Measurements from ENCODE around the gene SETD1A.
A peak's percentile ranks its signal among the peaks of the same experiment; 100 is the strongest.

The SETD1A gene

DNA sequence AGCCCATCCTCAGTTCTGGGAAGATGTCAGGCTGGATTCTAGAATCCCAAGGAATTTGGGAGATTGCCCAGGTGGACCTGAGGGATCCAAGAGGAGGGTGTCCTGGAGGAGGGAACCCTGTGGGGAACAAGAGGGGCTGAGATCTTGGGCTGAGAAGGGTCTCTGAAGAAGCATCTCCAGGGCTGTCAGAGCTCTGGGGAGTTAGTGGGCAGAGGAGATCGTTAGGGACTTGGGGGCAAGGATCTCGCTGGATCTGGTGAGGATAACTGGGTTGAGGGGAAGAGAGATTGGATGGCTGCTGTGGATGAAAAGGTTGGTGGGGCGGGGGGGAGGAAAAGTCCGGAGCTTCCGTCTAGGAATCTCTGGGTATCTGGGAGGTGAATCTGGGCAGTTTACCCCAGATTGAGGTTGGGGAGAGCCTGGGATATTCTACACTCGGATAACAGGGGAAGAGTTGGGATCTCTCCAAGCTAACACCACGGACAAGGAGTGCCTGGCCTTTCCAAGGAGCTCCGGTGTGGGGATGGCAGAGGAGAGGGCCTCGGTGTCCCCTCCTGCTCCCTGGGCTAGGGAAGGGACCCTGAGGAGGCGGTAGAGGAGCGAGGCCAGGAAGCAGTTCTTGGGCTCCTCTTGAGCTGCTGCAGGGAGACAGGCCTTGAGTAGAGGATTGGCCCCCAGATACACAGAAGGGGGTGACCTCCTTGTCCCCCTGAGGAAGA is 32.5 kb upstream of the SETD1A start:
- Histone ChIP-seq H3K4me2 (ENCODE audit: low read depth, low read length, poor library complexity, severe bottlenecking) (peak overlapping the region; percentile 100), H3K79me2 (ENCODE audit: insufficient read depth, low read length) (peaks cover 40% of the 10 kb centered on the region), H2AFZ (ENCODE audit: low read length) (no peak overlapping the region), H3K9ac (ENCODE audit: low read depth, low read length, poor library complexity, severe bottlenecking) (peak overlapping the region; percentile 83), H3K4me3 (ENCODE audit: low read length, poor library complexity, severe bottlenecking) (peak overlapping the region; percentile 82), H3K9me2 (replicated peaks; ENCODE audit: low read depth, low read length) (no peaks in the 10 kb centered on the region), H3K4me1 (ENCODE audit: insufficient read depth, low read length, poor library complexity, severe bottlenecking) (peaks cover 29% of the 10 kb centered on the region), H3K27me3 (ENCODE audit: insufficient read depth, low read length, poor library complexity, severe bottlenecking) (no peaks in the 10 kb centered on the region), H3F3A (ENCODE audit: low read depth) (no peaks in the 10 kb centered on the region), H3K9me3 (ENCODE audit: insufficient read depth, low read depth, low read length) (no peaks in the 10 kb centered on the region), H3K36me3 (ENCODE audit: insufficient read depth, low read length) (peaks cover 5% of the 10 kb centered on the region; the same call in 1 of the 2 replicates), H4K20me1 (ENCODE audit: insufficient read depth, low read length, poor library complexity, severe bottlenecking) (peaks cover 14% of the 10 kb centered on the region)
- TF ChIP-seq CTCF (conservative IDR thresholded peaks at IDR 0.05; ENCODE audit: low read length), result no peak
- TF ChIP-seq EZH2phosphoT487 (IDR thresholded peaks at IDR 0.05; ENCODE audit: borderline replicate concordance), result no peak

GRCh38 chr16:30925632-30925987 is 31.9 kb upstream of the SETD1A start:
- peaks cover 11% of the 10 kb centered on the region; the same call in 1 of the 2 replicates for H3K36me3 ChIP-seq (ENCODE audit: insufficient read depth, low read length)
- no peak overlapping the region for H2AFZ ChIP-seq (ENCODE audit: low read length)
- H3K4me3 ChIP-seq (ENCODE audit: low read length, poor library complexity, severe bottlenecking), result peak overlapping the region; percentile 82
- peak overlapping the region; percentile 83 for H3K9ac ChIP-seq (ENCODE audit: low read depth, low read length, poor library complexity, severe bottlenecking)
- H3K4me1 ChIP-seq (ENCODE audit: insufficient read depth, low read length, poor library complexity, severe bottlenecking), result peaks cover 29% of the 10 kb centered on the region
- H3K4me2 ChIP-seq (ENCODE audit: low read depth, low read length, poor library complexity, severe bottlenecking), result peak overlapping the region; percentile 100
- no peaks in the 10 kb centered on the region for H3K9me2 ChIP-seq (replicated peaks; ENCODE audit: low read depth, low read length)
- H3F3A ChIP-seq (ENCODE audit: low read depth), result no peaks in the 10 kb centered on the region
- peaks cover 40% of the 10 kb centered on the region for H3K79me2 ChIP-seq (ENCODE audit: insufficient read depth, low read length)
- no peaks in the 10 kb centered on the region for H3K27me3 ChIP-seq (ENCODE audit: insufficient read depth, low read length, poor library complexity, severe bottlenecking)
- H3K9me3 ChIP-seq (ENCODE audit: insufficient read depth, low read depth, low read length), result no peaks in the 10 kb centered on the region
- peaks cover 14% of the 10 kb centered on the region for H4K20me1 ChIP-seq (ENCODE audit: insufficient read depth, low read length, poor library complexity, severe bottlenecking)
- no peak for TF ChIP-seq CTCF (conservative IDR thresholded peaks at IDR 0.05; ENCODE audit: low read length)
- TF ChIP-seq EZH2phosphoT487 (IDR thresholded peaks at IDR 0.05; ENCODE audit: borderline replicate concordance), result no peak

GRCh38 chr16:30925995-30926811 is 31.4 kb upstream of the SETD1A start:
- H4K20me1 ChIP-seq (ENCODE audit: insufficient read depth, low read length, poor library complexity, severe bottlenecking), result peaks cover 14% of the 10 kb centered on the region
- no peak overlapping the region for H2AFZ ChIP-seq (ENCODE audit: low read length)
- peak overlapping the region; percentile 100 for H3K4me2 ChIP-seq (ENCODE audit: low read depth, low read length, poor library complexity, severe bottlenecking)
- peak overlapping the region; percentile 82 for H3K4me3 ChIP-seq (ENCODE audit: low read length, poor library complexity, severe bottlenecking)
- peaks cover 29% of the 10 kb centered on the region for H3K4me1 ChIP-seq (ENCODE audit: insufficient read depth, low read length, poor library complexity, severe bottlenecking)
- H3F3A ChIP-seq (ENCODE audit: low read depth), result no peaks in the 10 kb centered on the region
- TF ChIP-seq CTCF (conservative IDR thresholded peaks at IDR 0.05; ENCODE audit: low read length), result no peak
- no peak for TF ChIP-seq EZH2phosphoT487 (IDR thresholded peaks at IDR 0.05; ENCODE audit: borderline replicate concordance)
- peak overlapping the region; percentile 83 for H3K9ac ChIP-seq (ENCODE audit: low read depth, low read length, poor library complexity, severe bottlenecking)
- H3K9me2 ChIP-seq (replicated peaks; ENCODE audit: low read depth, low read length), result no peaks in the 10 kb centered on the region
- peaks cover 40% of the 10 kb centered on the region for H3K79me2 ChIP-seq (ENCODE audit: insufficient read depth, low read length)
- H3K9me3 ChIP-seq (ENCODE audit: insufficient read depth, low read depth, low read length), result no peaks in the 10 kb centered on the region
- peaks cover 17% of the 10 kb centered on the region; the same call in 1 of the 2 replicates for H3K36me3 ChIP-seq (ENCODE audit: insufficient read depth, low read length)
- no peaks in the 10 kb centered on the region for H3K27me3 ChIP-seq (ENCODE audit: insufficient read depth, low read length, poor library complexity, severe bottlenecking)

Data from Loucy (cell line).